HG03135 (cell line): Measurements from ENCODE around the gene TNS1.

Source experiments
- ATAC-seq: cut with Tn5 transposase; IDR thresholded peaks from one replicate; pipeline ENCODE4 v1.9.1; 2021; ENCODE audit warnings: mild to moderate bottlenecking, moderate library complexity; ENCODE audit not compliant: unreplicated experiment

The TNS1 gene

DNA sequence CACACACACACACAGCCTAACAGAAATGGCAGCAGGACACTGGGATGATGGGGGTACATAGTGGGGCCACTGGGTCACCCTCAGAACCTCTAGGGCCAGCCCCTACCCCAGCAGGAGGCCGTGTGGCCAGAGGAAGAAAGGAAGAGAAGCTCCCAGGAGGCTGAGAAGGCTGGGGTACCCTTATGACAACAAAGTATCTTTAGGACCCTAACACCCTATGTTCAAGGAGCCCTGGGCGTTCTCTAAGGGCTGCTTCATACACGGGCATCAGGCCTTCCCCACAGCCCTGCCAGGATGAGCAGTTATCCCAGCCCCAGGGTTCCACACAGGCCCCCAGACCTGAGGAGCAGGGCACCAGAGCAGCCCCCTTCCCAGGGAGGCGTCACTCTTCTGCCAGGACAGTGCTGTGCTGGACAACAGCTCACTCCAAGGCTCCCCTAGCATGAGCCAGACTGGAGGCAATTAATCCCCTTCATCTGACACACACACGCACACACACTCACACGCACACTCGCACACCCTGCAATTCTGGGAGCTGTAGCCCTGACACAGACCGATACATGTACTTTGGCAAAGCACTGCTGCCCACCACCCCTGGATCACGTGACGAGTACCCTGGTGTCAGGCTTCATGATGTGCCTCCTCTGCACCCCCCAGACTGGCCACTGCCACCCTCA is 163.6 kb downstream of the TNS1 start:
- no peak for ATAC-seq

DNA sequence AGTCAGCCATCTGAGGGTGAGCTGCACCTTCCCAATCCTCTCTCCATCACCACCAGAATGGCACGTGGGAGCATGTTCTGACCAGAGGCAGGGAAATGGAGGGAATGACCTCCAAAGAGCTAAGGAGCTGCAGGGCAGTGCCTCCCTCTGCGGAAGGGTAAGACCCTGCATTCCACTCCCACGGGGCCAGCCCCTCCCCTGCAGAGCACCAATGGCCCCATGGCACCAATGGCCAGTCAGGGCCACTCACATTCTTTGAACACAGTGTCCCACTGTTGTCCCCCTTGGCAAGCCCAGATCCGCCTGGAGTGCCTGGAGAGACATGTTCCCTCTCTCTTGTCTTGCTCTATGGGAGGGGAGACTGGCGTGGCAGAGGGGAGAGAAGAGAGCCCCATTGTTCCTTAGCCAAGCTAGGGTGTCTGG is 164.4 kb downstream of the TNS1 start:
- ATAC-seq: no peak

- ATAC-seq: no peak
Measured at GRCh38 chr2:217837530-217837929, 165.3 kb downstream of the TNS1 start.

DNA sequence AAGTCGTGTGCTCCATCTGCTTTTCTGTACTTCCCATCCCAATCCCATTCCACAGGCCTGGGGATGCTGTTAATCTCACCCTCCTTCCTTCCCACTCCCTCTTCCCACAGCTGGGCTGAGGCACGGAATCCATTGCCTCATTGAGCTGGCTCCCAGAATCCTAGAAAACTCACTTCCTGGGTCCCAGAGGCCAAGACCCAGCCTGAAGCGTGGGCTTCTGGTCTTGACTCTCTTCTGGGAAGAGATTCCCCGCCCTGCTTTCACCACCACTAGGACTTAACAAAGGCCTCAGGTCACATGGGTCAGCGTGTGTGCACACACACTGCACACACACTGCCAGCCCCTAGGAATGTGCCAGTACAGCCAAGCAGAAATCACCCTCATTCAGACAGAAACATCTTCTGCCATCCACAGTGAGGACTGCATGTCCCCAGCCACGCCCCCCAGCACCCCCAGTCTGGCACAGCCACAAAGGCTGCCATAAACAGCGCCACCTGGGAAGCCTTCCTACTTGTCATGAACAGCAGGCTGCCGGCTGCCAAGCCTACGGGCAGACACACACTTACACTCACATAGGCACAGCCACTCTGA is 165.8 kb downstream of the TNS1 start:
- ATAC-seq: no peak

DNA sequence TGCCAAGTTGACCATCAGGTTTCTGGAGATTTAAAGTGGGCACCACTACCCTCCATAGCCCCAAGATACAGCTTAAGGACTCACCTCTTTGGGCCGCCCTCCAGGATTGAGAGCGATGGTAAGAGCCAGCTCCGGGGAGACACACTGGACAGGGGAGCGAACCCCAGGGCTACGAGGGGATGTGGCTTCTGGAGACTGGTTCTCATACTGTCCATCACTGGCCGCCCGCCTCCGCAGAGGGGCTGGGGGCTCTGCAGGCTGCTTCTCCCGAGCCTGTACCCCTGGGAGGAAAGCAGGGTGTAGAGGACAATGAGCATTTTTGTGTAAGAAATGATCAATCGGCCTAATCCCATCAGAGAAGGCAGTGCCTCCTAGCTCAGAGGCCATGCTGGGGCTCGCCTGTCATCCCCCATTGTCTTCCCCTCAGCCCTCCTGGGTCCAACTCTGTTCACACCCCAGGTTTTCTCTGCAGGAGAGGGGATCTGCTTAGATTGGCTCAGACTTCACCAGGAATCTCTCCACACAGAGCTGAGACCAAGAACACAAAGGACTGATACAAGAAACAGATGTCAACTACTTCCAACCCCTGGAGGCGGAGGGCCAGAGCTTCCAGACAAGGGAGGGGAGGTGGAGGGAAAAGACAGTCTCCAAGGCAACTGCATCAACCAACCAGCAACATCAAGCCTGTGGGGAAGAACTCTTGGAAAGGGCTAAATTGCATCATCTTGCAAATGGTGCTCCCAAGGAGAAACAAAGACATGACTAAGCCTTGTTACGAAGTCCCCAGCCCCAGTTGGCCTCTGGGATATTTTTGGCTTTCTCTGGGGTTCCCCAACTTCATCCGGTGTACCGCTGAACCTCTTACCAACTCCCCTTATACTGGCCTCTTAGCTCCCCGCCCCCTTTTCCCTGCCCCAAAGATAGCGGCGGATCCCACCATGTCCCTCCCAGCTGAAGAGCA is 166.6 kb downstream of the TNS1 start:
- ATAC-seq: no peak

- ATAC-seq: no peak
Measured at GRCh38 chr2:217834744-217835513, 167.9 kb downstream of the TNS1 start.

DNA sequence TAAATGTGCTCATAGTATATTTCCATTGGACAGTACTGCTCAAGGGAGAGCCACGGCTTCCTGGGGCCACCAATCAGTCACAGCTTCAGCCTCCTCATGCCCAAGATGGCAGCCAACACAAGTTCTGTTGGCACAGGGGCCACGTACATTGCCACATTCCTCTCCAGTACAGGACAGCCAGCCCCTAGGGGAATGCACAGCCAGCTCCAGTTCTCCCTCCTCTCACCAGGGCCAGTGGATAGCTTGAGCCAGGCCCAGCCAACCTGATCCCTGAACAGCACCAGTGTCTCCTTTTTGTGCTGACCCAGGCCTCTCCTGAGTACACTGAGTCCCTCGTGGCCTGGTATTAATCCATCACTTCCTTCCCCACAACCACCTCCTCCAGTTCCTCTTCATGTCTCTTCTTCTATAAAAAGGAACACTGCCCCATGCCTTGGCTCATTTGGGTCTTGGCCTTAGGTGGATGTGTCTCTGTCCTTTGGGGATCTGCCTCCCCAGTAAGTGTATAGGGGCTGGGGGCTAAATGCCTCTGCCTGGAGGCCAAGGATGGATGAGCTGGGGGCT is 168.7 kb downstream of the TNS1 start:
- ATAC-seq: no peak

DNA sequence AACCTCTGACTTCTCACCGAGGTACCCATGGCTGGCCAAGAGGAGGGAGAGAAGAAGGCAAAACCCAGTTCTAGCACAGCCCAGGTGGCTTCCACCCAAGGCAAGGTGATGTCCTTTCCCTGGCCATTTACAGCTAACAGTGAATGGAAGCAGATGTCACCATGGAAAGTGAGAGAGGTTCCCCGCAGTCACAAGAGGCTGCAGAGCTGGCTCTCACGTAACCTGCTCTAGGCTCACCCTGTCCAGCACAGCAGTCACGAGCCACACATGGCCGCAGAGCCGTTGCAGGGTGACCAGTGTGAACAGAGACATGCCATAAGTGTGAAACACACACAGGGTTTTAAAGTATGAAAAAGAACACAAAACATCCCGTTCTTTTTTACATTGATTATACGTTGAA is 169.4 kb downstream of the TNS1 start:
- ATAC-seq: no peak

DNA sequence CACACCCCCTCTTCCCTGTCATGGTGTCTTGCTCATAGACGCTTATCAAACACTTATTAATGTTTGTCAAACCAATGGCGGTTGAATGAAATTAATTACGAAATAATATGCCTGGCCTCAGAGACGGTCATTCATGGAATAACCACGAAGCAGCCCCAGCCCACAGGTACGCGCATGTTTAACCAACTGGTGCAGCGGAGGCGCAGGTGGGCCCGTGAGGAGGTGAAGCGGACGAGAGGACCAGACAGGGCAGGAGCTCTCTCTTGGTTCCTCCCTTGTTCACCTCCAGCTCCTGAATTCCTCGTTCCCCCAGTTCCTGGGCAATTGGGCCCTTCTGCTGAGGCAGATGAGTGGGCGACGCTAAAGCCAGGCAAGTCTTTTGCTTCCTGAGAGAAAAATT is 169.8 kb downstream of the TNS1 start:
- no peak for ATAC-seq

DNA sequence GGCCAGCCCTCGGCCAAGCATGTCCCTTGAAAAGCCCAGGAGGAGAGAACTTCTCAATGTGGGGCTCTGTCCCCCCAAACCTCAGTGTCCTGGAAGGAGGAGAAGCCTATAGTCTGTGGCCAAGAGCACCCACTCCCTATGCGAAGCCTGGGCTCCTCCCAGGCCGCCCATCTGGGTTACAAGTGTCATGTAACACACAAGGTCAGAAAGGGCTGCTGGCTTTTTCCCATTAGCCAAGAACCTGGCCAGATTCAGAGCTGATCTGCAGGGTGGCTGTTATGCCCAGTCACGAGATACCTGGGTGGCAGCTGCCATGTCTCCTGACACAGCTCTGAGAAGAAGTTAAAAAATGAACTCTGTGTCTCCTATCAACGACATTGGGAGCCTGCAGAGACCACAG is 170.7 kb downstream of the TNS1 start:
- no peak for ATAC-seq

GRCh38 chr2:217831306-217831705 is 171.5 kb downstream of the TNS1 start:
- no peak for ATAC-seq

GRCh38 chr2:217830807-217831206 is 172.0 kb downstream of the TNS1 start:
- ATAC-seq: no peak

DNA sequence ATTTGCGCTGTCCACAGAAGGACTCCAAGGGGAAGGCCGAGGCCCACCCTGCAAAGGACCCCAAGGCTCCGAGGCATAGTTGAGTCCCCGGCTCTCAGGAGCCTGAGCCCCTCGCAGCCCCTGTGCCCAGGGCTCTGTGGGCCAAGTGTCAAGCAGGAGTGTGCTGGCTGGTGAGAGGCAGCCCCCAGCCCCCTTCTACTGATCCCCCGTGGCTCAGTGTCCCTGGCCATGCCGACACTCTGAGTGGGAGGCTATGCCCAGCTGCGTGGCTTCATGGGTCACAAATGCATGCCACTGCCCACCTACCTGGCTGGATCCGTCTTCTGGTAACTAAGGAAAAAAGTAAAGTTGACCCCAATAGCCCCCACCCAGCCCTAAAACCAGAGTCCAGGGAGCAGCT is 172.7 kb downstream of the TNS1 start:
- no peak for ATAC-seq

GRCh38 chr2:217829420-217829819 is 173.4 kb downstream of the TNS1 start:
- no peak for ATAC-seq

GRCh38 chr2:217828336-217828735 is 174.5 kb downstream of the TNS1 start:
- no peak for ATAC-seq

DNA sequence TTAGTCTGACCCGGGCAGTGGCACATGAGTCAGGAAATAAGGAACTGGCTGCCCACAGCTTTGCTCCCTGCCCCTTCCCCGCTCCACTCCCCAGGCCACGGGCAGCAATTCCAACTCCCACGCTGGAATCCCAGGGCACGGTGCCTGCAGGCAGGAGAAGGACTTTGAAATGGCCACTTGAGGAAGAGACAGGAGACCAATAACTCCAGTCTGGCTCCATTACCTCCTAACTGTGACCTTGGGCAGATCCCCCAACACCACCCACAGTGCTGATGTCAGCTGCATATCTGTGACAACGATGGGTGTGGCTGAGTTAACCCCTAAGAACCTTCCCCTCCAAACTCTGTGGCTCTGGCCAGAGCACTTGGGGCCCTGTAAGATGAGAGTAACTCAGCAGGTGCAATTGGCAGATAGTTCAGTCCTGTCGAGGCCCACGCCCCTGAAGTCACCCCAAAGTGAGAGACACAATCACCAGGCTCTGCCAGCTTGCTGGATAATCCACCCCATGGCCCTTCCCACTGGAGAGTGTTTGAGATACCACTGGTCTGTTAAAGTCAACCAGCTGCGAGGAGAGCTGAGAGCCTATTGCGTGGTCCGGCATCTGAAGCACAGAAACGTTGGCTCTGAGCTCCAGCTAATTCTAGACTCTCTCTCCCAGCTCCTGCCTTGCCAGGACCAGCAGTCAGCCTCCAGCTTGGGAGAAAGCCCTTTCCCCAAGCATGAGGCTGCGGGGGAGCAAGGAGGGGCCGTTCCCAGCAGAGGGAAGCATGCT is 175.2 kb downstream of the TNS1 start:
- no peak for ATAC-seq

DNA sequence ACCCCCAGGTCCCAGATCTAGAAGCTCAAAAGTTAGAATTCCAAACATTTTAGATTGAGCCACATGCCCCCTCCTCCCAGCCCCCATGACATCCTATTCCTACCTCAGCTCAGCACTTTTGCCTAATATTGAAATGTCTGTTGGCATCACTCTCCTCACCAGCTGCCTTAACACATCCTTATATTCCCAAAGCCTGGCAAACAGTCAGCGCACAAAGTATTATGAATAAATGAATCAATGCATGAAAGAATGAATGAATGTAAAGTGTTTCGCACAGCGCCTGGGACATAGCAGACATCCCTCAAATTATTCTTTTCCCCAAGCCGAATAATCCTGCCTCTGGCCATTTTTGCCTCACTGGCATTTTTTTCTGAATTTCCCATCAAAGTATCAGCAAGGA is 175.8 kb downstream of the TNS1 start:
- ATAC-seq: no peak

DNA sequence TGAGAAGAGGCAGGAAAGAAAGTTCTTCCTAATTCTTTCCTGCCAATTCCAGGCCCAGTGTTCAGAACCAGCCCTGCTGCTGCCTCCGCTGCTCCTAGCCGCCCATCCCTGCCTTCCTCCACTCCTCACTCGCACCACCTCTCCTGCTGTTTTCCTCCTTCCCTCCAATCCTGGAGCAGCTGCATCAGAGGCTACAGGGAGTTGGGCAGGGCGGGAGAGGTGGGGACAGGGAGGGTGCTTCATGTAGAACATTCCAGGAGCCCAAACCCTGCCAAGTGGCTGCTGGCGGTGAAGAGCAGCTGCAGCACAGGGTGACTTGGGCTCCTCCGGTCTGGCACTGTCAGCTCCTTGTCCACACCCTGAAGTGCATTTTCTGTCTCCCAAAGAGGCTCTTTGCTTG is 176.3 kb downstream of the TNS1 start:
- ATAC-seq: no peak

DNA sequence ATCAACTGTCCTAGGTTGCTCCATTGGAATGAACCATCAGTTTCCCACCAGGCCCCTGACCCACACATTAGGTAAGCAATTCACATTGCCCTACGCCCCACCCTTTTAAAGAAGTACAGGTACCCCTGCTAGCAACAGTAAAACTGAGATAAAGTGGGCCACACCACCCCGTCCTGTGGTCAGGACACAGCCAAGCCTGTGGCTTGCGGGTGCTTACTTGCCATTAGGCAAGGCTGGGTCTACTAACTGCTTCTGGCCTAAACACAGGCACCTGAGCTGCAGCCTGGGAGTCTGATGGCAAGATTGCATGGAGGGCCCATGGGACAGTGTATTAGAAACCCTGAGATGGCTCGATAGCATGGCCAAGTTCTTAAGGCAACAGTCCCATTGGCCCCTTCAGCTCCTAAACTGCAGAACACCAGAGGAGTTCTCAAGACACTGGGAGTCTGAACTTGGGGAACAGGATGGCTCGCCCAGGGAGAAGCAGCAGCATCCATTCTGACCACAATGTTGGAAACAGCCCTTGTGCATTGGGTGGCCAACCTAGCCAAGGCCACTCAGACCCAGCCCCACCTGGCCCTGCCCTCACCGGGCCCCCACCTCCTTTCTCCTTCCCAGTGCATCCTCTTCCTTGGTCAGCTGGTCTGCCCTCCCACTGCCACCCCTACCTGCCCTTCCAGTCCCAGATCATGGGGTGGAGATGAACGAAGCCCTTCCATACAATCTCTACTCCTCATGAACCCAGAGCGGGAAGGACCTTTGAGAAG is 177.1 kb downstream of the TNS1 start:
- ATAC-seq: no peak
